Measurements from ENCODE around the gene TSHR.

DNA sequence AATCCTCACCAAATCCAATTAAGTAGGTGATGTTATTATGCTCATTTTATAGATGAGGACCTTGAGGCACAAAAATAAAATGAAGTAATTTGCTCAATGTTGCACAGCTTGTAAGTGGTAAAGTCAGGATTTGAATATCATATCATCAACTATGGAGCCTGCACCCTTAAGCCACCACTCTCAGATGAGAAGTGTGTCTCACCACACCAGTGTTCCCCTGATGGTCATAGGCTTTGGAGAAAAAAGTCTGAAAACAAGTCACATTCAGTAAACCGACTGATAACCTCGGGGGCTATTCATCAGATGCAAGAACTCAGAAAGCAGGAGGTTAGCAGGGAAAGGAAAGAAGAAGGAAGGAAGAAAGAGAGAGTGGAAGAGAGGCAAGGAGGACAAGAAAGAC lies 2.8 kb downstream of the TSHR start:
- TF ChIP-seq, protein P1, sequence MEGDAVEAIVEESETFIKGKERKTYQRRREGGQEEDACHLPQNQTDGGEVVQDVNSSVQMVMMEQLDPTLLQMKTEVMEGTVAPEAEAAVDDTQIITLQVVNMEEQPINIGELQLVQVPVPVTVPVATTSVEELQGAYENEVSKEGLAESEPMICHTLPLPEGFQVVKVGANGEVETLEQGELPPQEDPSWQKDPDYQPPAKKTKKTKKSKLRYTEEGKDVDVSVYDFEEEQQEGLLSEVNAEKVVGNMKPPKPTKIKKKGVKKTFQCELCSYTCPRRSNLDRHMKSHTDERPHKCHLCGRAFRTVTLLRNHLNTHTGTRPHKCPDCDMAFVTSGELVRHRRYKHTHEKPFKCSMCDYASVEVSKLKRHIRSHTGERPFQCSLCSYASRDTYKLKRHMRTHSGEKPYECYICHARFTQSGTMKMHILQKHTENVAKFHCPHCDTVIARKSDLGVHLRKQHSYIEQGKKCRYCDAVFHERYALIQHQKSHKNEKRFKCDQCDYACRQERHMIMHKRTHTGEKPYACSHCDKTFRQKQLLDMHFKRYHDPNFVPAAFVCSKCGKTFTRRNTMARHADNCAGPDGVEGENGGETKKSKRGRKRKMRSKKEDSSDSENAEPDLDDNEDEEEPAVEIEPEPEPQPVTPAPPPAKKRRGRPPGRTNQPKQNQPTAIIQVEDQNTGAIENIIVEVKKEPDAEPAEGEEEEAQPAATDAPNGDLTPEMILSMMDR (IDR thresholded peaks at IDR 0.05; ENCODE audit: low read depth, low read length, poor library complexity, severe bottlenecking): no peak
- TF ChIP-seq EZH2phosphoT487 (IDR thresholded peaks at IDR 0.05; ENCODE audit: borderline replicate concordance, low read length): no peak

All from DOHH2 (cell line).